Liver (tissue), 9 donors: ENCODE data around the gene UBC. TPM values are rescaled to one million over a fixed set of nuclear protein-coding genes. Genes with fewer than 3 reads are reported as not detected.

ENCODE experiments used
- DNase-seq: peaks from one replicate; pipeline ENCODE4 v3.0.0-alpha.2; 2017; ENCODE audit warnings: low spot score
- H3K27ac ChIP-seq, 2 donors: one replicate each; pipeline ENCODE4 v1.7.0; 2013; ENCODE audit warnings: inconsistent platforms in 2 of 2, low read length in 2 of 2, control low read depth in 1 of 2, low read depth in 1 of 2, mild to moderate bottlenecking in 1 of 2
- H3K27me3 ChIP-seq, 4 donors: one replicate each; pipeline versions ENCODE4 v1.6.1 to v1.7.0; 2013; ENCODE audit warnings: low read length in 3 of 4, inconsistent platforms in 1 of 4, mild to moderate bottlenecking in 1 of 4, moderate library complexity in 1 of 4; ENCODE audit not compliant: control insufficient read depth in 4 of 4, insufficient read depth in 4 of 4
- H3K36me3 ChIP-seq, 4 donors: one replicate each; pipeline versions ENCODE4 v1.6.1 to v1.7.0; 2013; ENCODE audit warnings: low read length in 3 of 4, mild to moderate bottlenecking in 3 of 4, low read depth in 1 of 4, moderate library complexity in 1 of 4; ENCODE audit not compliant: control insufficient read depth in 4 of 4, insufficient read depth in 3 of 4
- H3K4me1 ChIP-seq, 4 donors: one replicate each; pipeline versions ENCODE4 v1.6.1 to v1.7.0; 2013; ENCODE audit warnings: low read length in 3 of 4, mild to moderate bottlenecking in 3 of 4, moderate library complexity in 1 of 4; ENCODE audit not compliant: control insufficient read depth in 4 of 4, insufficient read depth in 4 of 4
- H3K4me3 ChIP-seq, 3 donors: one replicate each; pipeline versions ENCODE4 v1.6.1 to v1.7.0; 2013; ENCODE audit warnings: low read length in 3 of 3, control low read depth in 1 of 3, low read depth in 1 of 3, mild to moderate bottlenecking in 1 of 3
- H3K9ac ChIP-seq, 2 donors: one replicate each; pipeline ENCODE4 v1.7.0; 2013; ENCODE audit warnings: low read length in 2 of 2, mild to moderate bottlenecking in 2 of 2, moderate library complexity in 2 of 2, control low read depth in 1 of 2, low read depth in 1 of 2
- H3K9me3 ChIP-seq, 4 donors: one replicate each; pipeline versions ENCODE4 v1.6.1 to v1.7.0; 2013; ENCODE audit warnings: low read length in 3 of 4; ENCODE audit not compliant: control insufficient read depth in 4 of 4
- ATF3 ChIP-seq: IDR thresholded peaks from 2 replicates; pipeline ENCODE4 v1.6.1; 2016; ENCODE audit warnings: antibody characterized with exemption
- CTCF ChIP-seq: fragments of 150-350 bp; IDR thresholded peaks from 2 replicates; pipeline ENCODE4 v1.5.1; 2017; ENCODE audit warnings: improper control_type of control experiment, low read depth, low read length; ENCODE audit not compliant: missing input control
- EGR1 ChIP-seq, 2 donors: IDR thresholded peaks; 2 replicates each; pipeline ENCODE4 v1.6.1; 2016 to 2018; ENCODE audit warnings: antibody characterized with exemption in 2 of 2, low read depth in 2 of 2
- FOXA1 ChIP-seq: IDR thresholded peaks from 2 replicates; pipeline ENCODE4 v1.6.1; 2016; ENCODE audit warnings: antibody characterized with exemption
- FOXA2 ChIP-seq: IDR thresholded peaks from 2 replicates; pipeline ENCODE4 v1.6.1; 2016; ENCODE audit warnings: antibody characterized with exemption
- GABPA ChIP-seq, 2 donors: IDR thresholded peaks in 1 of 2; conservative IDR thresholded peaks in 1 of 2; 2 replicates each; pipeline ENCODE4 v1.6.1; 2016; ENCODE audit warnings: antibody characterized with exemption in 2 of 2, mild to moderate bottlenecking in 1 of 2, moderate library complexity in 1 of 2
- HNF4A ChIP-seq, 2 donors: conservative IDR thresholded peaks; 2 replicates each; pipeline ENCODE4 v1.6.1; 2016; ENCODE audit warnings: antibody characterized with exemption in 2 of 2, mild to moderate bottlenecking in 2 of 2
- HNF4G ChIP-seq: IDR thresholded peaks from 2 replicates; pipeline ENCODE4 v1.6.1; 2016; ENCODE audit warnings: antibody characterized with exemption
- JUND ChIP-seq, 2 donors: IDR thresholded peaks; 2 replicates each; pipeline ENCODE4 v1.6.1; 2016; ENCODE audit warnings: antibody characterized with exemption in 2 of 2
- MAX ChIP-seq: IDR thresholded peaks from 2 replicates; pipeline ENCODE4 v1.6.1; 2016; ENCODE audit warnings: antibody characterized with exemption
- NR2F2 ChIP-seq: IDR thresholded peaks from 2 replicates; pipeline ENCODE4 v1.6.1; 2016; ENCODE audit warnings: antibody characterized with exemption
- RAD21 ChIP-seq, 2 donors: IDR thresholded peaks; 2 replicates each; pipeline ENCODE4 v1.6.1; 2016; ENCODE audit warnings: antibody characterized with exemption in 2 of 2, mild to moderate bottlenecking in 2 of 2
- REST ChIP-seq: IDR thresholded peaks from 2 replicates; pipeline ENCODE4 v1.6.1; 2016; ENCODE audit warnings: antibody characterized with exemption, mild to moderate bottlenecking
- RXRA ChIP-seq, 2 donors: IDR thresholded peaks; 2 replicates each; pipeline ENCODE4 v1.6.1; 2017 to 2018; ENCODE audit warnings: antibody characterized with exemption in 2 of 2, mild to moderate bottlenecking in 1 of 2
- SP1 ChIP-seq: IDR thresholded peaks from 2 replicates; pipeline ENCODE4 v1.6.1; 2018; ENCODE audit warnings: antibody characterized with exemption, mild to moderate bottlenecking
- TAF1 ChIP-seq: conservative IDR thresholded peaks from 2 replicates; pipeline ENCODE4 v1.6.1; 2016; ENCODE audit warnings: antibody characterized with exemption, mild to moderate bottlenecking
- YY1 ChIP-seq: IDR thresholded peaks from 2 replicates; pipeline ENCODE4 v1.6.1; 2016; ENCODE audit warnings: antibody characterized with exemption, mild to moderate bottlenecking
- ZBTB33 ChIP-seq: IDR thresholded peaks from 2 replicates; pipeline ENCODE4 v1.6.1; 2016; ENCODE audit warnings: antibody characterized with exemption
- WGBS: extraction: QIAGEN DNeasy Blood & Tissue Kit; methylation state at CpG from one replicate; pipeline ENCODE4 v1.1.7; 2013; 5-methylcytosine and 5-hydroxymethylcytosine counted together
- polyA plus RNA-seq, 2 donors: library from polyadenylated mRNA; stranded (reverse) in 1 of 2; unstranded in 1 of 2; fragments of 200-250 nt in 1 of 2; fragments of >200 nt in 1 of 2; fragmentation: Nextera tagmentation in 1 of 2; extraction: Ambion mirVana in 1 of 2; gene quantifications; one replicate each; pipeline versions ENCODE4 v1.2.1 to v1.2.3, GENCODE V29; 2013 to 2015
- total RNA-seq, 2 donors: library from RNA; depleted of rRNA; stranded (reverse); fragments of >200 nt; gene quantifications; one replicate each; pipeline ENCODE4 v1.2.3, GENCODE V29; 2014
- donor health status: healthy.
- donor health status: healthy.
- donor health status: healthy.
- donor health status: healthy.
- donor health status: healthy.

UBC gene
- total and polyA plus RNA-seq, 4 donors: 385 to 624 (median 468) TPM

GRCh38 chr12:124939421-124940142, 25.1 kb upstream of the UBC start:
- Histone ChIP-seq H3K4me1 (peaks cover 8 to 27% (median 13%) of the 10 kb centered on the region in 4 donors), H3K27me3 (no peaks in the 10 kb centered on the region), H3K36me3 (no peaks in the 10 kb centered on the region), H3K9ac (peak overlapping the region; percentile 26 to 47), H3K27ac (peak overlapping the region; percentile 93 to 94), H3K9me3 (no peaks in the 10 kb centered on the region), H3K4me3 (peak overlapping the region; percentile 23 to 58 (median 30))
- under 1% methylated on average over 35 of the region's 35 CpGs for WGBS
- TF ChIP-seq RAD21 (IDR thresholded peaks at IDR 0.05) (peak in 1 of 2 donors; percentile 5), GABPA (IDR thresholded peaks at IDR 0.05 in 1 of 2, conservative IDR thresholded peaks at IDR 0.05 in 1 of 2) (no peak), MAX (peak; percentile 94), SP1 (peak; percentile 39), HNF4A (conservative IDR thresholded peaks at IDR 0.05) (peak in 1 of 2 donors; percentile 6), JUND (IDR thresholded peaks at IDR 0.05) (peak in 1 of 2 donors; percentile 50), FOXA1 (no peak), EGR1 (IDR thresholded peaks at IDR 0.05; ENCODE audit: low read depth in 2 of 2) (no peak), CTCF (no peak), YY1 (peak; percentile 66), ATF3 (peak; percentile 99), FOXA2 (peak; percentile 20), HNF4G (no peak), TAF1 (no peak), ZBTB33 (peak; percentile 64), REST (peak; percentile 67), RXRA (IDR thresholded peaks at IDR 0.05) (peak in 1 of 2 donors; percentile 33), NR2F2 (peak; percentile 17)
- peak; percentile 93 for DNase-seq
